NCI-H2081 treated with DMSO at 0.1 percent for 48 hours (cell line): Measurements from ENCODE around the gene CNOT6.
"Not testable (repeated sequence)": the region's sequence is repeated elsewhere in the genome, so short reads cannot be mapped to it uniquely, and the experiment has no call there.

Source experiments
- DNase-seq: peaks from one replicate; lab custom pipeline; 2025; lab: John Stamatoyannopoulos, UW

CNOT6 gene

GRCh38 chr5:180494060-180494509 lies at the start of gene CNOT6:
CNOT6 (plus strand) TSS chr5:180494379; CDS start chr5:180529277, 34,898 bp downstream.
- peak; percentile 30 for DNase-seq

- DNase-seq, result no peak
These were observed 39.4 kb upstream of the CNOT6 start for GRCh38 chr5:180454752-180455151.

GRCh38 chr5:180455872-180456271 lies 38.3 kb upstream of the CNOT6 start:
- DNase-seq, result no peak

GRCh38 chr5:180456792-180457191 lies 37.4 kb upstream of the CNOT6 start:
- DNase-seq, result no peak

- not testable (repeated sequence) for DNase-seq
These were observed 35.1 kb upstream of the CNOT6 start for GRCh38 chr5:180458852-180459673.

- not testable (repeated sequence) for DNase-seq
These were observed 34.5 kb upstream of the CNOT6 start for GRCh38 chr5:180459674-180460142.

- no peak for DNase-seq
These were observed 33.3 kb upstream of the CNOT6 start for GRCh38 chr5:180460834-180461233.

- DNase-seq, result no peak
These were observed 32.9 kb upstream of the CNOT6 start for GRCh38 chr5:180461303-180461702.

GRCh38 chr5:180463216-180463900 lies 30.8 kb upstream of the CNOT6 start:
- DNase-seq, result no peak

GRCh38 chr5:180463916-180464602 lies 30.1 kb upstream of the CNOT6 start:
- no peak for DNase-seq

GRCh38 chr5:180464603-180464970 lies 29.6 kb upstream of the CNOT6 start:
- DNase-seq, result no peak

GRCh38 chr5:180465052-180465451 lies 29.1 kb upstream of the CNOT6 start:
- not testable (repeated sequence) for DNase-seq

- DNase-seq, result no peak
These were observed 27.9 kb upstream of the CNOT6 start for GRCh38 chr5:180466316-180466715.

- no peak for DNase-seq
These were observed 26.9 kb upstream of the CNOT6 start for GRCh38 chr5:180467028-180467975.

- no peak for DNase-seq
These were observed 26.0 kb upstream of the CNOT6 start for GRCh38 chr5:180467989-180468731.

GRCh38 chr5:180468732-180469585 lies 25.2 kb upstream of the CNOT6 start:
- no peak for DNase-seq

GRCh38 chr5:180469586-180469865 lies 24.7 kb upstream of the CNOT6 start:
- DNase-seq, result no peak

GRCh38 chr5:180469866-180470265 lies 24.3 kb upstream of the CNOT6 start:
- DNase-seq, result no peak

- DNase-seq, result no peak
These were observed 23.8 kb upstream of the CNOT6 start for GRCh38 chr5:180470361-180470760.
